Panc1 (cell line): ENCODE data around the gene C12orf76.
A peak's percentile ranks its signal among the peaks of the same experiment; 100 is the strongest.

Source experiments
- POLR2AphosphoS5 ChIP-seq: IDR thresholded peaks from 2 replicates; pipeline ENCODE4 v1.6.1; 2012; ENCODE audit warnings: mild to moderate bottlenecking, low read depth, low read length, moderate library complexity
- TCF7L2 ChIP-seq: IDR thresholded peaks from 2 replicates; pipeline ENCODE4 v1.6.1; 2011; ENCODE audit warnings: mild to moderate bottlenecking, low read depth, low read length, inconsistent platforms
- TF ChIP-seq, protein P1 (sequence below), 2 experiments: IDR thresholded peaks; 2 replicates each; pipeline ENCODE4 v1.6.1; 2011 to 2012; ENCODE audit warnings: low read depth in 2 of 2, control low read depth in 1 of 2, low read length in 1 of 2, mild to moderate bottlenecking in 1 of 2, moderate library complexity in 1 of 2; ENCODE audit not compliant: insufficient read depth in 1 of 2
- TF ChIP-seq, protein P2 (sequence below): fragments of 450-650 bp; IDR thresholded peaks from 2 replicates; pipeline ENCODE4 v1.5.1; 2017; ENCODE audit warnings: mild to moderate bottlenecking

DNA sequence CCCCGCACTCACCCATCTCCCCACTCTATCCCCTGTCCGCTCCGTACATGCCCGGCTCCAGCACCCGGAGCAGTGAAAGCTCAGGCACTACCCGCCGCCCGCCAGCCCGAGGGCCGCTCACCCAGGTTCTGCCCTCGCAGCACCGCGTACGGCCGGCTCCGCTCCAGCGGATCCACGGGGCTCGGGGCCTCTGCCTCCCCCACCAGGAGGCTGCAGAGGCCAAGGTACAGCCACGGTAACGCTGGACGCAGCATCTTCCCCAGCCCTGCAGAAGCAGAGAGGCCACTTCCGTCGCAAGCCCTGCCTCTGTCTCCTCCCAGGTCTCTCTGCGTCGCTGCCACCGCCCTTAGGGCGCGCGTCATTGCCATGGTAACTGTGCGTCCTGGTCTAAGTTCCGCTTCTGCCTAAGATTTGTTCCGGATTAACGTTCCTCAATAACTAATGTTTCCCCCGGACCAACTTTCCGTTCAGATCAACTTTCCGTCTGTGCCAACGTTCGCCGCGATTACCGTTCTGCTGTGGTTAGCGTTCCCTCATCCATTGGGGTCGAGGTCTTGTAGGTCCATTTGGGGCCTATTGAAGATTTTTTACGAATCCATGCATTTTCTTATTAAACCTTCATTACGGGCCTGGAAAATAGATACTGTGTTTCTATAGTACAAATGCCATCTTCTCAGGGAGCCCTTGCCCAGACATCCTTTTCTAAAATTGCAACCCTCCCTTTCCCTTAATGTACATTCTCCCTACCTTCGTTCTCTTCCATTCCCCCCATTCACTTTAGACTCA, at the start of gene C12orf76:
- TF ChIP-seq POLR2AphosphoS5 (peak; percentile 83), TCF7L2 (0 out of 2 replicates have a peak, but pooled peaks have one; percentile 31)
- TF ChIP-seq, protein P1, sequence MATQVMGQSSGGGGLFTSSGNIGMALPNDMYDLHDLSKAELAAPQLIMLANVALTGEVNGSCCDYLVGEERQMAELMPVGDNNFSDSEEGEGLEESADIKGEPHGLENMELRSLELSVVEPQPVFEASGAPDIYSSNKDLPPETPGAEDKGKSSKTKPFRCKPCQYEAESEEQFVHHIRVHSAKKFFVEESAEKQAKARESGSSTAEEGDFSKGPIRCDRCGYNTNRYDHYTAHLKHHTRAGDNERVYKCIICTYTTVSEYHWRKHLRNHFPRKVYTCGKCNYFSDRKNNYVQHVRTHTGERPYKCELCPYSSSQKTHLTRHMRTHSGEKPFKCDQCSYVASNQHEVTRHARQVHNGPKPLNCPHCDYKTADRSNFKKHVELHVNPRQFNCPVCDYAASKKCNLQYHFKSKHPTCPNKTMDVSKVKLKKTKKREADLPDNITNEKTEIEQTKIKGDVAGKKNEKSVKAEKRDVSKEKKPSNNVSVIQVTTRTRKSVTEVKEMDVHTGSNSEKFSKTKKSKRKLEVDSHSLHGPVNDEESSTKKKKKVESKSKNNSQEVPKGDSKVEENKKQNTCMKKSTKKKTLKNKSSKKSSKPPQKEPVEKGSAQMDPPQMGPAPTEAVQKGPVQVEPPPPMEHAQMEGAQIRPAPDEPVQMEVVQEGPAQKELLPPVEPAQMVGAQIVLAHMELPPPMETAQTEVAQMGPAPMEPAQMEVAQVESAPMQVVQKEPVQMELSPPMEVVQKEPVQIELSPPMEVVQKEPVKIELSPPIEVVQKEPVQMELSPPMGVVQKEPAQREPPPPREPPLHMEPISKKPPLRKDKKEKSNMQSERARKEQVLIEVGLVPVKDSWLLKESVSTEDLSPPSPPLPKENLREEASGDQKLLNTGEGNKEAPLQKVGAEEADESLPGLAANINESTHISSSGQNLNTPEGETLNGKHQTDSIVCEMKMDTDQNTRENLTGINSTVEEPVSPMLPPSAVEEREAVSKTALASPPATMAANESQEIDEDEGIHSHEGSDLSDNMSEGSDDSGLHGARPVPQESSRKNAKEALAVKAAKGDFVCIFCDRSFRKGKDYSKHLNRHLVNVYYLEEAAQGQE (IDR thresholded peaks at IDR 0.05; ENCODE audit: insufficient read depth in 1 of 2, low read depth in 2 of 2, low read length in 1 of 2), result no peak; a peak in 1 of 4 replicates
- TF ChIP-seq, protein P2, sequence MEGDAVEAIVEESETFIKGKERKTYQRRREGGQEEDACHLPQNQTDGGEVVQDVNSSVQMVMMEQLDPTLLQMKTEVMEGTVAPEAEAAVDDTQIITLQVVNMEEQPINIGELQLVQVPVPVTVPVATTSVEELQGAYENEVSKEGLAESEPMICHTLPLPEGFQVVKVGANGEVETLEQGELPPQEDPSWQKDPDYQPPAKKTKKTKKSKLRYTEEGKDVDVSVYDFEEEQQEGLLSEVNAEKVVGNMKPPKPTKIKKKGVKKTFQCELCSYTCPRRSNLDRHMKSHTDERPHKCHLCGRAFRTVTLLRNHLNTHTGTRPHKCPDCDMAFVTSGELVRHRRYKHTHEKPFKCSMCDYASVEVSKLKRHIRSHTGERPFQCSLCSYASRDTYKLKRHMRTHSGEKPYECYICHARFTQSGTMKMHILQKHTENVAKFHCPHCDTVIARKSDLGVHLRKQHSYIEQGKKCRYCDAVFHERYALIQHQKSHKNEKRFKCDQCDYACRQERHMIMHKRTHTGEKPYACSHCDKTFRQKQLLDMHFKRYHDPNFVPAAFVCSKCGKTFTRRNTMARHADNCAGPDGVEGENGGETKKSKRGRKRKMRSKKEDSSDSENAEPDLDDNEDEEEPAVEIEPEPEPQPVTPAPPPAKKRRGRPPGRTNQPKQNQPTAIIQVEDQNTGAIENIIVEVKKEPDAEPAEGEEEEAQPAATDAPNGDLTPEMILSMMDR, result no peak
